H9 (cell line): Measurements from ENCODE around the gene IFT57. TPM values are rescaled to one million over a fixed set of nuclear protein-coding genes. Genes with fewer than 3 reads are reported as not detected.

Experiments used
- DNase-seq: peaks from one replicate; pipeline ENCODE4 v3.0.0-alpha.2; 2017
- H2AFZ ChIP-seq: one replicate; pipeline ENCODE4 v1.6.1; 2013; ENCODE audit warnings: mild to moderate bottlenecking, low read length, control low read depth, moderate library complexity
- H2AK5ac ChIP-seq: 2 replicates; pipeline ENCODE4 v1.6.1; 2013; ENCODE audit warnings: low read length, control low read depth, mixed read lengths; ENCODE audit not compliant: insufficient read length
- H2BK120ac ChIP-seq: one replicate; pipeline ENCODE4 v1.6.1; 2013; ENCODE audit warnings: low read depth, mild to moderate bottlenecking, low read length, control low read depth, inconsistent platforms; ENCODE audit not compliant: poor library complexity, severe bottlenecking
- H2BK12ac ChIP-seq: 2 replicates; pipeline ENCODE4 v1.6.1; 2013; ENCODE audit warnings: low read length, control low read depth, mixed read lengths, low read depth; ENCODE audit not compliant: insufficient read length
- H2BK15ac ChIP-seq: 2 replicates; pipeline ENCODE4 v1.6.1; 2013; ENCODE audit warnings: low read depth, low read length, control low read depth
- H2BK20ac ChIP-seq: one replicate; pipeline ENCODE4 v1.6.1; 2013; ENCODE audit warnings: low read depth, mild to moderate bottlenecking, low read length, control low read depth, inconsistent platforms; ENCODE audit not compliant: poor library complexity, severe bottlenecking
- H2BK5ac ChIP-seq: 2 replicates; pipeline ENCODE4 v1.6.1; 2013; ENCODE audit warnings: low read length, control low read depth, mixed read lengths; ENCODE audit not compliant: insufficient read length
- H3K14ac ChIP-seq: 2 replicates; pipeline ENCODE4 v1.6.1; 2013; ENCODE audit warnings: low read length, control low read depth; ENCODE audit not compliant: insufficient read depth
- H3K18ac ChIP-seq: 2 replicates; pipeline ENCODE4 v1.6.1; 2013; ENCODE audit warnings: low read depth, mild to moderate bottlenecking, mixed read lengths, low read length, control low read depth; ENCODE audit not compliant: insufficient read length
- H3K23ac ChIP-seq: 2 replicates; pipeline ENCODE4 v1.6.1; 2013; ENCODE audit warnings: low read length, control low read depth, mixed read lengths, low read depth; ENCODE audit not compliant: insufficient read length
- H3K23me2 ChIP-seq: 2 replicates; pipeline ENCODE4 v1.6.1; 2013; ENCODE audit warnings: low read depth, mild to moderate bottlenecking, mixed read lengths, low read length, control low read depth; ENCODE audit not compliant: insufficient read length, poor library complexity, severe bottlenecking
- H3K27ac ChIP-seq: 2 replicates; pipeline ENCODE4 v1.5.1; 2013; ENCODE audit warnings: low read length, control low read depth, mixed read lengths, low read depth; ENCODE audit not compliant: insufficient read length
- H3K27me3 ChIP-seq: 2 replicates; pipeline ENCODE4 v1.6.1; 2013; ENCODE audit warnings: low read length, control low read depth, inconsistent platforms; ENCODE audit not compliant: insufficient read depth
- H3K4ac ChIP-seq: 2 replicates; pipeline ENCODE4 v1.6.1; 2013; ENCODE audit warnings: low read depth, mild to moderate bottlenecking, control low read depth, inconsistent platforms, low read length, moderate library complexity
- H3K4me1 ChIP-seq: 2 replicates; pipeline ENCODE4 v1.6.1; 2013; ENCODE audit warnings: low read length, control low read depth, inconsistent platforms; ENCODE audit not compliant: insufficient read depth
- H3K4me2 ChIP-seq: 2 replicates; pipeline ENCODE4 v1.6.1; 2013; ENCODE audit warnings: low read length, control low read depth, mixed read lengths; ENCODE audit not compliant: insufficient read length, insufficient read depth
- H3K56ac ChIP-seq: 2 replicates; pipeline ENCODE4 v1.6.1; 2013; ENCODE audit warnings: low read depth, mild to moderate bottlenecking, mixed read lengths, low read length, control low read depth; ENCODE audit not compliant: insufficient read length
- H3K79me1 ChIP-seq: 2 replicates; pipeline ENCODE4 v1.6.1; 2013; ENCODE audit warnings: low read depth, mild to moderate bottlenecking, moderate library complexity, low read length, control low read depth, inconsistent platforms; ENCODE audit not compliant: insufficient read depth, poor library complexity, severe bottlenecking
- H3K79me2 ChIP-seq: 2 replicates; pipeline ENCODE4 v1.6.1; 2013; ENCODE audit warnings: low read length, control low read depth, inconsistent platforms; ENCODE audit not compliant: insufficient read depth
- H3K9ac ChIP-seq: 2 replicates; pipeline ENCODE4 v1.6.1; 2013; ENCODE audit warnings: low read length, control low read depth, mixed read lengths; ENCODE audit not compliant: insufficient read length; ENCODE audit errors: extremely low read depth
- H3K9me3 ChIP-seq: one replicate; pipeline ENCODE4 v1.6.1; 2013; ENCODE audit warnings: low read depth, low read length, inconsistent platforms; ENCODE audit not compliant: control insufficient read depth
- H3T11ph ChIP-seq: one replicate; pipeline ENCODE4 v1.6.1; 2013; ENCODE audit warnings: mild to moderate bottlenecking, low read length, control low read depth, inconsistent platforms
- H4K20me1 ChIP-seq: one replicate; pipeline ENCODE4 v1.6.1; 2013; ENCODE audit not compliant: control insufficient read depth, insufficient read length, insufficient read depth
- H4K5ac ChIP-seq: 2 replicates; pipeline ENCODE4 v1.6.1; 2013; ENCODE audit warnings: low read depth, mild to moderate bottlenecking, mixed read lengths, low read length, control low read depth; ENCODE audit not compliant: insufficient read length
- H4K8ac ChIP-seq: replicated peaks from 2 replicates; pipeline ENCODE4 v1.6.1; 2013; ENCODE audit warnings: low read length, control low read depth, mixed read lengths, low read depth; ENCODE audit not compliant: insufficient read length
- H4K91ac ChIP-seq: 2 replicates; pipeline ENCODE4 v1.6.1; 2013; ENCODE audit warnings: low read depth, mild to moderate bottlenecking, moderate library complexity, mixed read lengths, low read length, control low read depth; ENCODE audit not compliant: insufficient read length
- H3K27ac Mint-ChIP-seq, 3 experiments: 2 replicates in 2 of 3; 3 replicates in 1 of 3; pipeline ENCODE4 v1.8.0; 2020 to 2021; ENCODE audit warnings: mixed read lengths in 3 of 3, mild to moderate bottlenecking in 1 of 3, moderate library complexity in 1 of 3
- H3K27me3 Mint-ChIP-seq: 2 replicates; pipeline ENCODE4 v1.8.0; 2021; ENCODE audit warnings: low read depth, mild to moderate bottlenecking, moderate library complexity, mixed read lengths
- H3K36me3 Mint-ChIP-seq, 3 experiments: 2 replicates in 2 of 3; 3 replicates in 1 of 3; pipeline ENCODE4 v1.8.0; 2020 to 2021; ENCODE audit warnings: low read depth in 3 of 3, mixed read lengths in 3 of 3; ENCODE audit not compliant: insufficient read depth in 1 of 3
- H3K4me1 Mint-ChIP-seq, 2 experiments: 2 replicates each; pipeline ENCODE4 v1.8.0; 2020; ENCODE audit warnings: mixed read lengths in 2 of 2
- H3K4me3 Mint-ChIP-seq, 2 experiments: 2 replicates in 1 of 2; 3 replicates in 1 of 2; pipeline ENCODE4 v1.8.0; 2020 to 2021; ENCODE audit warnings: mild to moderate bottlenecking in 2 of 2, mixed read lengths in 2 of 2, moderate library complexity in 1 of 2
- H3K9me3 Mint-ChIP-seq, 2 experiments: 2 replicates in 1 of 2; 3 replicates in 1 of 2; pipeline ENCODE4 v1.8.0; 2020; ENCODE audit warnings: mild to moderate bottlenecking in 2 of 2, mixed read lengths in 2 of 2, moderate library complexity in 1 of 2
- whole genome bisulfite sequencing: extraction: QIAGEN DNeasy Blood & Tissue Kit; methylation state at CpG from one replicate; pipeline ENCODE4 v1.1.7; 2013; ENCODE audit warnings: missing lambda C conversion rate, low lambda C conversion rate, mixed read lengths; ENCODE audit not compliant: insufficient read length; ENCODE audit errors: extremely low coverage; 5-methylcytosine and 5-hydroxymethylcytosine counted together
- total RNA-seq: library from RNA; stranded (reverse); gene quantifications from 2 replicates; pipeline ENCODE4 v1.2.1, GENCODE V29; 2021
- TF ChIP-seq, protein P1 (sequence below): fragments of 200-600 bp; sonication (generic); conservative IDR thresholded peaks from 3 replicates; pipeline ENCODE4 v1.8.0; 2021; ENCODE audit warnings: antibody characterized with exemption, mild to moderate bottlenecking

IFT57 gene
- total RNA-seq, 1 experiment from 2014 or later, result 21.4 TPM

DNA sequence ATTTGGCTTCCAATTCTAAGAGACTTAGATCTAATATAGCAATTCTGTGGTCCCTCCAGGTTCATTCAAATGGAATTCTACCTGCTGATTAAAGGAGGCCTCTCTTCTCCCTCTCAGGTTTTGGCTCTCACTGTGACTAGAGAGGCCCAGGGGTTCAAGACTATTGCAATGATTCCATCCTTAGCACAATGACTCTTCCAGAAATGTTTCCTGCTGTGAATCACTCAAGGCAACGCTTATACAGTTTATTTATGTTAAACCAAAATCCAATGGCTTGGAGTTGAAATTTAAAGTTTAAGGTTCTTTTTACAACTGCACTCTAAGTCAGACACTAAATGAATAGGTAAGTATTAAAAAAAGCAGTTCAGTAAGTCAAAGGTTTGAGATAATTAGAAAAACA, 39.9 kb downstream of the IFT57 start:
- H3K9me3 ChIP-seq, result no peaks in the 10 kb centered on the region
- no peaks in the 10 kb centered on the region for H3K79me2 ChIP-seq
- H4K5ac ChIP-seq, result no peak overlapping the region
- no peak overlapping the region for H3K23ac ChIP-seq
- no peak overlapping the region for H3K14ac ChIP-seq
- H3K36me3 Mint-ChIP-seq, result no peaks in the 10 kb centered on the region
- no peaks in the 10 kb centered on the region for H3K23me2 ChIP-seq
- H3K27ac Mint-ChIP-seq, result no peak overlapping the region; a peak in 2 of 7 replicates
- H2BK12ac ChIP-seq, result no peak overlapping the region
- H3K4ac ChIP-seq, result no peak overlapping the region
- no peaks in the 10 kb centered on the region for H3K27me3 Mint-ChIP-seq
- H4K8ac ChIP-seq, result no peak overlapping the region
- H3K27ac ChIP-seq, result no peak overlapping the region
- H3K79me1 ChIP-seq, result no peaks in the 10 kb centered on the region
- no peaks in the 10 kb centered on the region for H4K20me1 ChIP-seq
- H3K4me3 Mint-ChIP-seq, result no peak overlapping the region
- no peak overlapping the region for H2BK5ac ChIP-seq
- no peak overlapping the region for H3K9ac ChIP-seq
- H2BK15ac ChIP-seq, result no peak overlapping the region
- no peak overlapping the region for H3K4me2 ChIP-seq
- no peak for DNase-seq
- no peak overlapping the region for H2AFZ ChIP-seq
- H3K56ac ChIP-seq, result no peak overlapping the region
- H2BK20ac ChIP-seq, result no peak overlapping the region
- H3K4me1 ChIP-seq, result no peaks in the 10 kb centered on the region
- no peak overlapping the region for H3T11ph ChIP-seq
- no peak overlapping the region for H2AK5ac ChIP-seq
- no peak overlapping the region for H4K91ac ChIP-seq
- H3K4me1 Mint-ChIP-seq, result peaks cover 5 to 7% of the 10 kb centered on the region in 2 experiments
- H2BK120ac ChIP-seq, result no peak overlapping the region
- H3K27me3 ChIP-seq, result no peaks in the 10 kb centered on the region
- no peaks in the 10 kb centered on the region; a peak in 2 of 5 replicates for H3K9me3 Mint-ChIP-seq
- TF ChIP-seq, protein P1, sequence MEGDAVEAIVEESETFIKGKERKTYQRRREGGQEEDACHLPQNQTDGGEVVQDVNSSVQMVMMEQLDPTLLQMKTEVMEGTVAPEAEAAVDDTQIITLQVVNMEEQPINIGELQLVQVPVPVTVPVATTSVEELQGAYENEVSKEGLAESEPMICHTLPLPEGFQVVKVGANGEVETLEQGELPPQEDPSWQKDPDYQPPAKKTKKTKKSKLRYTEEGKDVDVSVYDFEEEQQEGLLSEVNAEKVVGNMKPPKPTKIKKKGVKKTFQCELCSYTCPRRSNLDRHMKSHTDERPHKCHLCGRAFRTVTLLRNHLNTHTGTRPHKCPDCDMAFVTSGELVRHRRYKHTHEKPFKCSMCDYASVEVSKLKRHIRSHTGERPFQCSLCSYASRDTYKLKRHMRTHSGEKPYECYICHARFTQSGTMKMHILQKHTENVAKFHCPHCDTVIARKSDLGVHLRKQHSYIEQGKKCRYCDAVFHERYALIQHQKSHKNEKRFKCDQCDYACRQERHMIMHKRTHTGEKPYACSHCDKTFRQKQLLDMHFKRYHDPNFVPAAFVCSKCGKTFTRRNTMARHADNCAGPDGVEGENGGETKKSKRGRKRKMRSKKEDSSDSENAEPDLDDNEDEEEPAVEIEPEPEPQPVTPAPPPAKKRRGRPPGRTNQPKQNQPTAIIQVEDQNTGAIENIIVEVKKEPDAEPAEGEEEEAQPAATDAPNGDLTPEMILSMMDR, result no peak
- WGBS, result no CpG with 5 or more reads among the region's 1 CpG
- H3K18ac ChIP-seq, result no peak overlapping the region
